ENCODE measurements around the gene INPP5A. TPM values are rescaled to one million over a fixed set of nuclear protein-coding genes. Genes with fewer than 3 reads are reported as not detected.
"Not testable (repeated sequence)": the region's sequence is repeated elsewhere in the genome, so short reads cannot be mapped to it uniquely, and the experiment has no call there.

INPP5A gene
- total RNA-seq, 1 experiment from 2014 or later = 16.0 TPM

DNA sequence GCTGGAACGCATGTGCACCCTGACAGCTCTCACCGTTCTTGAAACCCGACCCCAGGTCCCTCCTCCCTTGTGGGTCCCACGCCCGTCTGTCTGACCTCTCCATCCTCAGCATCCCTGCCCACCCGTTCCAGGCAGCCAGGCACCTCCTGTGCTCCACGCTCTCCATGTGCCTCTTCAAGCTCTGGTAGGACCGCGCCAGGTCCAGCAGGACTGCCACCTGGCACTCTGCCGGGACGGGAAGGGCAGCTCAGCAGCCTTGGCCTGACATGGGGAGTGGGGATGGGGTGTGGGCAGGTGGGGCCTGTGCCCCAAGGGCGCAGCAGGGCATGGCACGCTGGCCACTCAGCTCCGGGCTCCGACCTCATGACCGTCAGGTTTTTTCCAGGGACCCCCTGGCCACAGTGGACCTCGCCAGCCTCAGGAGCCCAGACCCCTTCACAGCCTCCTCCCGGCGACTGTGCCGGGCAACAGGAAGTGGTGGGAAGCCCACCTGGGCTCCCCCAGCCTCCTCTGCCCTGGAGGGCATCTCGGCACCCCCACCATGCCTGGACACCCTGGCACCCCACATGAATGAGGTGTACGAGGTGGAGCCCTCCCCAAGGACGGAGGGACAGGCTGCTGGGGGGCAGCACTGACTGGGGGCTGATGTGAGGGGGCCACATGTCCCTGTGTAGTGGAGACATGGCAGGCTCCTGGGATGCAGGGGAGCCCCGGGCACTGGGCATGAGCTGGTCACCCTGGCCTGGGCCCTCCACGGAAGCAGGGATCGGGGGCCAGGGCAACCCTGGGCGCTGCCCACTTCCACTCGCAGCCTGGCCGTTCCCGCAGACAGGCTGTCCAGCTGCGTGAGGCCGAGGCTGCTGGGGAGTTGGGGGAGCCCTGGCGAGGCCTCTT lies 273.5 kb downstream of the INPP5A start:
- DNase-seq (ENCODE audit: low read depth) = no peak

DNA sequence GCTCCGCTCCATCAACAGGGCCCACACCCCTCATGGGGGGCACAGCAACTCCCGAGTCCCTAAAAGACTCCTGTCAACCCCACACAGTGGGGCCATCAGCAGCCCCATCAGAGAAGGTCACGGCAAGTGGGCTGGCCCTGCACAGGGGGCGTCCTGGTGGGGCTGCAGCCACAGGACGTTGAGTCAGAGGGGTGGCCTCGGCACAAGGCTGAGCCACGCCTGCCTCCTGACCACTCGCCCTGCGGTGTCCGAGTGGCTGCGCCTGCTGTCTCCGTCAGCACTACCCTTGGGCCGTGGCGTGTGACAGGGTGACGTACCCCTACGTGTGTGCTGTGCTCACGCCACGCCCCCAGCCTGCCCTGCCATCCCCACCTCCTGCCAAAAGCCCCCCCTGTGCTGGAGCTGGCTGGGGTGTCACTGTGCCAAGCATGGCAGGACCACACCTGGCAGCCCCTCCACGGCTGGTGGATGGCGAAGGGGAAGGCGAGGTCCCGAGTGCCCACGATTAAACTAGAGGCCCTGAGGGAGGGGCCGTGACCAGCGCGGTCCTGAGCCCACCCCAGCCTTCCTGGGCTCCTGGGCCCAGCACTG lies 274.4 kb downstream of the INPP5A start:
- DNase-seq (ENCODE audit: low read depth) = no peak

DNA sequence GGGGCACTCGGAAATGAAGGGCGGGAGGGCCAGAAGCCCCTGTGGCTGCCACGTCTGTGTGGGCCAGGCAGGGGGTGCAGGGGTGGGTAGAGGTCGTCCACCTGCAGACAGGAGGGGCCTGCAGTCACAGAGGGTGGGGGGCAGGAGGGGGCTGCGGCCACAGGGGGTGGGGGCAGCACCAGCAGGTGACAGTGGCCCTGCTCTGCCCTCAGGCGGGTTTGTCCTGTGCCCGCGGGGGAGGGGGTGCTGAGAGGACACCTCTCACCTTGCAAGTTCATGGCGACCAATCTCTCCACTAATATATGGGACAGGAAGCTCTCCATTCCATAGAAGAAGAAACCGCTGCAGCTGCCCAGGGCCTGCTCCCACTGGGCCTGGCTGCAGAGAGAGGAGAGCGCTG lies 274.9 kb downstream of the INPP5A start:
- DNase-seq (ENCODE audit: low read depth) = no peak

DNA sequence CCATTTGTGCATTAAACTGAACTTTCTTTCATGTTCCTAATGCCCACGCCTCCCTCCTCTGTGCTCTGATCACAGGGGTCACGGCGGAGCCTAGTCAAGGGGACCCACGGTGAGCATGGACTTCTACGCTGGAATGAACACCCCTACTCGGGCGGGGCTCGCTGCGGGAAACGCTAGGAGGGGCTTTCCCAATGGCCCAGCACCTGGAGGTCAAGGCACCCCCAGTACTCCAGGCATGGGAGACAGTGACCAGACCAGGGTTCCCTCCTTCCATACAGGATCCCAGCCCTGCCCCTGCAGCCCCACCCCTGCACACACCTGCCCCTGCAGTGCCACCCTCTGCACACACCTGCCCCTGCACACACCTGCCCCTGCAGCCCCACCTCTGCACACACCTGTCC lies 275.4 kb downstream of the INPP5A start:
- no peak for DNase-seq (ENCODE audit: low read depth)

DNA sequence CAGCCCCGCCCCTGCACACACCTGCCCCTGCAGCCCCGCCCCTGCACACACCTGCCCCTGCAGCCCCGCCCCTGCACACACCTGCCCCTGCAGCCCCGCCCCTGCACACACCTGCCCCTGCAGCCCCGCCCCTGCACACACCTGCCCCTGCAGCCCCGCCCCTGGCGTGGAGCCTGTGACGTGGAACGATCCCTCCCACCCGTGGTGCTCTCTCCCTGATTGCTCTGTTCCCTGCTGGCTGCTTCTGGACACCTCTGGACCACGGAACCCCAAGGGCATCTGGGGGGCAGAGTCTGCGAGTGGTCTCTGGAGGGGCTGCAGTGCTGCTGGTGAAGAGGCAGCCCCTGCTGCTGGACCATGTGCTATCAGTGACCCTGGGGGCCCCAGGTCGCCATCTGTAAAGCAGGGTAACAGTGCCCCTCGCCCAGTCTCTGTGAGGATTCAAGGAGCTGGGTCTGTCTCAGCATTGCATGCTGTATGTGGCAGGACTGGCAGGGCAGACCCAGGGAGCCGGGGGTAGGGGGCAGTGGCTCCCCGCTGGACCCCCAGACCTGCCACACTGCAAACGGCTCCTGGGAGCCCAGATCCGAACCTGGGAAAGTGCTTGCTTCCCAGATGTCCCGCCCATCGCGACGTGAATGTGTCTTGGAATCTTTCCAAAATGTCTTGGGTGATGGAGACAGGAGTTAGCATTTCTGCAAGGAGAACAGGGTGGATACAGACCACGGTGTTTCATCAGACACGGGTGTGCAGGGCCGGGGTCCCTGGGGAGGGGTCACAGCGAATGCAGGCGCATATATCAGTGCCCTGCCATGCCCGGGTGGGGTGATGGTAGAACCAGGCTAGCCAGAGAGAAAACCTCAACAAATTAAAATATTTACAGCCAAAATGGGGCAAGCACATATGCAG lies 276.2 kb downstream of the INPP5A start:
- no peak for DNase-seq (ENCODE audit: low read depth)

DNA sequence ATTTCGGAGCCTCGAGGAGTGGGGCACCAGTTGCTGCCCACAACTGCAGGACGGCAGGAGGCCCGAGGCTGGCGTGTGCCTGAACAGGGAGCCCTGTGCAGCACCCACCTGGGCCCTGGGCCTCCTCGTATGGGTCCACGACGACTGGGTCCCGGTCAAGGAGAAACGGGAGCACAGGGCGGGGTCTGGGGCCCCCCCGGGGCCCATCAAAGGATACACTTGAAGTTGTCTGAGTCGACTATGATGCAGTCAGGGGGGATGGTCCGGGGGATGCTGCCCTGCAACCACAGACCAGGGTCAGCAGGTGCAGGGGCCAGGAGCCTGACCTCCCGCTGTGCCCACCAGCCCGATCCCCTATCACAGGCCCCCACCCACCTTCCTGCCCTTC lies 276.9 kb downstream of the INPP5A start:
- no peak for DNase-seq (ENCODE audit: low read depth)

DNA sequence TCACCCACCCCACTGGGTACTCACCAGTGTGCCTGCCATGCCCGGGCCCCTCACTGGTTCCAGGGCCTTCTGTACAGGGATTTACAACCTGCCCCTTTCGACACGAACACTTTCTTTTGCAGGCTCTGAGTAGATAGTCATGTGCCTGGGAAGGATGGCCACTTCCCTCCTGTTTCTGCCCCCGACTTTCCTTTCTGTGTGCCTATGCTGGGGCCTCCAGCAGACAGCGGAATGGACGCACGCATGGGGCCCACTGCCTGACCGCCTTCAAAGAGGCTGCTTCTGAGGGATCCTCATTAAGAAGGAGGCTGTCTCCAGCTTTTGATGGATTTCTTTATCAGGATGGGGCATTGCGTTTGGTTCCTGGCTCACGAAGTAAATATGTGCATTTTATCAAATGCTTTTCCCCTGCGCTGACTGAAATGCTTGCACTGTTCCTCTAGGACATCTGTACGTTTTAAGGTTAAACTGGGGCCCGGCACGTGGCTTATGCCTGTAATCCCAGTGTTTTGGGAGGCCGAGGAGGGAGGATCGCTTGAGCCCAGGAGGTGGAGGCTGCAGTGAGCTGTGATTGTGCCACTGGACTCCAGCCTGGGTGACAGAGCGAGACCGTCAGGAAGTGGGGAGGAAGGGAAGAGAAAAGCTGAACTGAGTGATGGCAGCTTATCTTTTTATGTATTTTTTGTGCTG lies 277.7 kb downstream of the INPP5A start:
- no peak for DNase-seq (ENCODE audit: low read depth)

DNA sequence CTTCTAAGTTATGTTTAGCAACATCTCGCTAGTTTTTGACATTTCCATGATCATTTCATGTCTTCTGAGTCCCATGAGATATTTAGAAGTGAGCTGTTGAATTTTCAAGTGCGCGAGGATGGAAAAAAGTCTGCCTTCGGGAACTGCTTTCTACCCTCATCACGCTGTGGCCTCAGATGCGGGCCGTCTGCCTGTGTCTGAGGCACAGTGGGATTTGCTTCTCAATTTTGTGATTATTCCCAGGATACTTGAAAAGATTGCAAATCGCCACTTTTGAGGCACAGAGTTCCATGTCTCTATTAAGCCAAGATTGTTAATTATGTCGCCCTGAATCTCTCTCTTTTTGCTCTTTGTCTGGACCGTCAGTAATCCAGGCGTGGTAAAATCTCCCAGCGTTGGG lies 279.1 kb downstream of the INPP5A start:
- no peak for DNase-seq (ENCODE audit: low read depth)

DNA sequence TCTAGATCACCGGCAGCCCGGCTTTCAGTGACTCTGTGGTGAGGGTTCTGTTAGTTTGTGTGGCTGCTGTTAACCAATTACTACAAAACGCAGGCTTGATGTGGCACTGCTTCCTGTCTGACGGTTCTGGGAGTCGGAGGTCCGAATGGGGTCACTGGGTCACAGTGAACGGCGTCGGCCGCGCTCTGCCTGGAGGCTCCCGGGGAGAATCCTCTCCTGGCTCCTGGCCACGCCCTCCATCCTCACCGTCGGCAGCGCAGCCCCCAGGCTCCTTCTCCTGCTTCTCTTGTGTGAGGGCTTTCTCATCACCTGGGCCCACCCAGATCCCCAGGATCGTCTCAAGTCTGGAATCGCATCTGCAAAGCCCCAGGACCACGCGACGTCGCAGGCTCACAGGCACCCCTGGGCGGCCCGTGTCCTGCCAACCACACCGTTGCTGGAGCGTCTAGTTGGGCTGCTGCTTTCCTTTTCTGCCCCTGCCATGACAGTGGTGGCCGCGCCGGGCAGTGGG lies 280.2 kb downstream of the INPP5A start:
- no peak for DNase-seq (ENCODE audit: low read depth)

DNA sequence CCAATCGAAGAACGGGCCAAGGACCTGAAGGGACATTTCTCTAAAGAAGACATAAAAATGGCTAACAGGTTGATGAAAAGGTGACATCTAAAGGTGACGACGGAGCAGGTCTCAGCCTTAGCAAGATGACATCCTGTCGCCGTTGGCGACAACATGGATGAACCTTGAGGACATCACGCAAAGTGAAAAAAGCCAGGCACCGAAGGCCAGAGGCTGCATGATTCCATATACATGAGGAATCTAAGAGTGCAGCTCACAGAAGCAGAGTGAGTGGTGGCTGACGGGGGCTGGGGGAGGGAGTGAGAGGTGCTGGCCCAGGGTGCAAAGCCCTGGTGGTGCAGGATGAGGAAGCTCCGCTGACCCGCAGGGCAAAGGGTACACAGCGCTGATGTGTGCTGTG lies 282.5 kb downstream of the INPP5A start:
- DNase-seq (ENCODE audit: low read depth) = no peak

DNA sequence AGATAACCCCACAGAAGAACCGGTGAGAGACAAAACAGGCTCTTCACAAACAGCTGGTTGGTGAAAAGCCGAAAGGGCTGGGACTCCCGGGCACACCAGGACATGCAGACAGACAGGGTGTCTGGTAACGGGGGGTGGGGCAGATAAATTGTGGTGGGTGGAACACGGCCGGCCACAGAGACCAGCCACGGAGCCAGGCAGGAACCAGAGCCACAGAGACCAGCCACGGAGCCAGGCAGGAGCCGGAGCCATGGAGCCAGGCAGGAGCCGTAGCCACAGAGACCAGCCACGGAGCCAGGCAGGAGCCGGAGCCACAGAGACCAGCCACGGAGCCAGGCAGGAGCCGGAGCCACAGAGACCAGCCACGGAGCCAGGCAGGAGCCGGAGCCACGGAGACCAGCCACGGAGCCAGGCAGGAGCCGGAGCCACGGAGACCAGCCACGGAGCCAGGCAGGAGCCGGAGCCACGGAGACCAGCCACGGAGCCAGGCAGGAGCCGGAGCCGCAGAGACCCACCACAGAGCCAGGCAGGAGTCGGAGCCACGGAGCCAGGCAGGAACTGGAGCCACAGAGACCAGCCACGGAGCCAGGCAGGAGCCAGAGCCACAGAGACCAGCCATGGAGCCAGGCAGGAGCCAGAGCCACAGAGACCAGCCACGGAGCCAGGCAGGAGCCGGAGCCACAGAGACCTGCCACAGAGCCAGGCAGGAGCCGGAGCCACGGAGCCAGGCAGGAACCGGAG lies 288.4 kb downstream of the INPP5A start:
- DNase-seq (ENCODE audit: low read depth) = not testable (repeated sequence)

DNA sequence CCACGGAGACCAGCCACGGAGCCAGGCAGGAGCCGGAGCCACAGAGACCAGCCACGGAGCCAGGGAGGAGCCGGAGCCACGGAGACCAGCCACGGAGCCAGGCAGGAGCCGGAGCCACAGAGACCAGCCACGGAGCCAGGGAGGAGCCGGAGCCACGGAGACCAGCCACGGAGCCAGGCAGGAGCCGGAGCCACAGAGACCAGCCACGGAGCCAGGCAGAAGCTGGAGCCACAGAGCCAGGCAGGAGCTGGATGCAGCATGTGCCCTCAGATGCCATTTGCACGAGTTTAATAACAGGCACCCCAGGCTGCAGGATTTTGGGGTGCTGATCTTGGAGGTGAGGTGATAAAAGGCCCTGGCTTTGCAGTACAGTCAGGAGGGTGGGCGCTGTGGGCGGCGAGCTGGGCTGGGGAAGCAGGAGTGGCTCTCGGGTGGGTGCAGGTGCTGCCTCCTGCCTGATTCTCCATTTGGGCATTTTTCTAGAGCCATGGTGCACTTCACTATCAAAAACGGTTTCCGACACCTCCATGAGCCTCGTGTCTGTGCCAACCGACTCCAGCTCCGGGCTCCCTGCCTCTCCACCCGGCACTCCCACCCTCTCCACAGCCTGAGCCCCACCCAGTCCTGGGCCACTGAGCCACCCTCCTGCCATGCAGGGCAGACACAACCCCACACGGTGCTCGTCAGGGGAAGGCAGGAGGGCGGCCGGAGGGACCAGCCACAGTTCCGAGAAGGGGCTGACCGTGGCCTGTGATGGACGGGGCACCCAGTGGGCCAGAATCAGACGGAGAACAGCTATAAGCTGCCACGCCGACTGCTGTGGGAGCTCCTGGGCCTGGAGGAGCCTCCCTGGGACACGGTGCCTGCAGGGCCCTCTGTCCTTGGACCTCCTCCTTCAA lies 289.2 kb downstream of the INPP5A start:
- DNase-seq (ENCODE audit: low read depth) = no peak

DNA sequence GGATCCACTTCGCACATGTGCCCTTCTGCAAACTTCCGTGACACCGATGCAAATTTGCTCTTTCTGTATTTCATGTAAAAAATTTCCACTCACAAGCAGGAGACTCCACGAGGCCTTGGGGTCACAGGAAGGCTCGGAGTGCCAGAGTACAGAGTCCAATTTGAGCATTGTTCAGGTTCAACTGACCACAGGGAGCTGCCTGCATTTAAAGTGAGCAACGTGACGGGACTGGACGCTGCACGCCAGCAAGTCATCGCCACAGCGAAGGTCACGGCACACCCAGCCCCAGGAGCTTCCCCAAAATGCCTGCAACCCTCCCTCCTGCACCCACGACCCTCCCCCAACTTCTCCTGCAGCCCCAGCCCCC lies 289.8 kb downstream of the INPP5A start:
- DNase-seq (ENCODE audit: low read depth) = no peak

DNA sequence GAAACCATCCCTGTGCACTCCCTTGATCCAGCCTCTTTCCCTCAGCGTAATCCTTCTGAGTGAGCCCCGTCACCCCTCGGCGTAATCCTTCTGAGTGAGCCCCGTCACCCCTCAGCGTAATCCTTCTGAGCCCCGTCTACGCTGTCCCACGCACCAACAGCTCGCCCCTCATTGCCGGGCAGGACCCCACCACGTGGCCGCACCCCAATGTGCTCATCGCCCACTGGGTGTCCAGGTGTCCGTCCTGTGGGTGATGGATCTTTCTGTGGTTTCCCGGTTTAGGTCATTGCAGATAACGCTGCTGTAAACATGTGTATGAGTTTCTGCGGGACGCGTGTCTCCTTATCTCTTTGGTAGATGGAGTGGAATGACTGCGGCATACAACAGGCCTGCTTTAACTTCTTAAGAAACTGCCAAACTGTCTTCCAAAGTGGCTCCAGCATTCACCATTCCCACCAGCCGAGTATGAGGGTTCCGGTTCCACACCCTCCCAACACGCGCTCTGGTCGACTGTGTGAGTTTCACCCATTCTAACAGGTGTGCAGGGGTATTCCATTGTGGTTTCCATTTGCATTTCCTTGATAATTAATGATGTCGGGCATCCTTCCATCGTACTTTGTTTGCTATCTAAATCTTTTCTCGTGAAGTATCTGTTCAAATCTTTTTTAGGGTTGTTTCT lies 290.4 kb downstream of the INPP5A start:
- no peak for DNase-seq (ENCODE audit: low read depth)

DNA sequence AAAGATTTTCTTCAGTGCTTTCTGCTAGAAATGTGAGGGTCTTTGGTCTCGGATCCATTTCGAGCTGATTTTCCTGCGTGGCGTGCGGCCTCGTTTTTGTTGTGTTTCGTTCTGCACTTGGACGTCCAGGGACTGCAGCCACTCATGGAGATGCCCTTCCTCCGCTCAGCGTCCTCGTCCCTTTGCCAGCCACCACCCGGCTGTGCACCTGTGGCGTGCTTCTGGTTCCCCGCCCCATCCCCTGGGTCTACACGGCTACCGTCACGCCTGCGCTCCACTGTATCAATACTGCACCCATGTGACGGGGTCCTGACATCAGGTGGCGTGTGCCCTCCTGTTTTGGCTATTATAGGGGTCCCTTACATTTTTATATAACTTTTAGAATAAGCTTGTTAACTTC lies 291.1 kb downstream of the INPP5A start:
- no peak for DNase-seq (ENCODE audit: low read depth)

DNA sequence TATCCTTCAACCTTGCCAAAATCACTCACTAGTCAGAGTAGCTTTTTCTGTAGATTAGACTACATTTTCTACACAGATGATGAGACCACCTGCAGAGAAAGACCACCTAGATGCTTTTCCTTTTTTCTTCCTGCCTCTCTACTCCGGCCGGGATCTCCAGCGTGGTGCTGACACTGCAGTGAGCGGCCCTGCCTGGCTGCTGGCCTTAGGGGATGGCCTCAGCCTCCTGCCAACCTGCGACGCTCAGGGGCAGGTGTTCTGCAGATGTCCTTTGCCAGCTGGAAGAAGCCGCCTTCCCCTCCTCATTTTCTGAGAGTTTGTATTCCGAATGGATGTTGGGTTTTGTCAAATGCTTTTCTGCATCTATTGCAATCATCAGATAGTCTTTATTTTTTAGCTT lies 291.8 kb downstream of the INPP5A start:
- no peak for DNase-seq (ENCODE audit: low read depth)

DNA sequence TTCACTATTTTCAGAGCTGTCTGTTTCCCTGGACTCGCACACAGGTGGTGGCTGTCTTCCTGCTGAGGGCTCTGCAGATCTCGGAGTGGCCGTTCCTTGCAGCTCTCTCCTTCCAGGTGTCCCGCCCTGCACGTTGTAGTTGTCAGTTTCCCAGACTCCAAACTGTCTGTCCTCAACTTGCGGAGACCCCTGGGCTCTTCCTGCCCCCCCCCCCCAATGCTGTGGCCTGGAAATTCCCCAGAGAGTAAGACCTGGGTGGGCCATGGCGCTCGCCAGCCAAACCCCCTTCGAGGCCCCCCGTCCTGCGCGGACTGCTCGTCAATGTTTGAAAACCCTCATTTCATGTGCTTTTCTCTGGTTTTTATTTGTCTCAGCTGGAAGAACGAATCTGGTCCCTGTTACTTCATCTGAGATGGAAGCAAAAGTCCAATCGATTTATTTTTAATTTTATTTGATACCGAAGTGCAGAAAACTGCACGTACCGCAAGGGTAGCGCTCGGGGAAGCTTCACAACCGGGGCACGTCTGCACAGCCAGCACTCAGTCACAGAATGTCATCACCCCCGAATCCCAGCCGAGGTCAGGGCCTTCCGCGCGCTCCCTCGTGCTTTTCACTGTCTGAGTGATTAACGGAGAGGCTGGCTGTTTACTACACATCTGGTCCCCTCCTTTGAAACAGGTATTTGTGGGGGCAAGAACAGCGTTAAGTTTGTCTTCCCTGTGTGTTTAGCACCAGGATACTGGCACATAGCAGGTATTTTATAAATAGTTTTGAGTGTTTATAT lies 294.8 kb downstream of the INPP5A start:
- no peak for DNase-seq (ENCODE audit: low read depth)

All from LHCN-M2 (cell line).